HG02588 (cell line): ENCODE data around the gene GPR15.
A peak's percentile ranks its signal among the peaks of the same experiment; 100 is the strongest.

Source experiments
- ATAC-seq: cut with Tn5 transposase; IDR thresholded peaks from one replicate; pipeline ENCODE4 v1.9.1; 2021; ENCODE audit warnings: mild to moderate bottlenecking, moderate library complexity; ENCODE audit not compliant: unreplicated experiment

The GPR15 gene

DNA sequence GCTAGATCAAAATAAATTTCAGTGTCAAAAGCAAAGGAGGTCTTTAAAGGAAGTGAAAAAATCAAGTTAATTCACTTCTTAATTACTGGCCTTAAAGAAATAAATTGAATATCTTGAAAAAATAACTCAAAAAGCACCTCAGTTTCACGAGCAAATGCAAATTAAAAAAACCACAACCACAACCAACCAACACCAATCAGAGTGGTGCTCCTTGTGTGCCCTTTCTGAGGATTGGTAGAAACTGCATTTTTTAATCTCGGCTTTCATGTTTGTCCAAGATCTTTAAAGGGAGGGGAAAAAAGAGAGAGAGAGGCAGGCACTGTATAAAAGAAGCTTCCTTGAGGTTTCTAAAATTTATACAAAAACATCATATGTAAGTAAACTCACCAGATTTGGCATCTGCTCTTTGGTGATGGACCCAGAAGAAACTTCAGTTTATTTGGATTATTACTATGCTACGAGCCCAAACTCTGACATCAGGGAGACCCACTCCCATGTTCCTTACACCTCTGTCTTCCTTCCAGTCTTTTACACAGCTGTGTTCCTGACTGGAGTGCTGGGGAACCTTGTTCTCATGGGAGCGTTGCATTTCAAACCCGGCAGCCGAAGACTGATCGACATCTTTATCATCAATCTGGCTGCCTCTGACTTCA lies at the start of gene GPR15:
Gene GPR15, plus strand, starts transcription at position 357 of the 653 bp plus-strand sequence. Its CDS starts 56 bp downstream, at position 413.
- peak; percentile 35 for ATAC-seq

DNA sequence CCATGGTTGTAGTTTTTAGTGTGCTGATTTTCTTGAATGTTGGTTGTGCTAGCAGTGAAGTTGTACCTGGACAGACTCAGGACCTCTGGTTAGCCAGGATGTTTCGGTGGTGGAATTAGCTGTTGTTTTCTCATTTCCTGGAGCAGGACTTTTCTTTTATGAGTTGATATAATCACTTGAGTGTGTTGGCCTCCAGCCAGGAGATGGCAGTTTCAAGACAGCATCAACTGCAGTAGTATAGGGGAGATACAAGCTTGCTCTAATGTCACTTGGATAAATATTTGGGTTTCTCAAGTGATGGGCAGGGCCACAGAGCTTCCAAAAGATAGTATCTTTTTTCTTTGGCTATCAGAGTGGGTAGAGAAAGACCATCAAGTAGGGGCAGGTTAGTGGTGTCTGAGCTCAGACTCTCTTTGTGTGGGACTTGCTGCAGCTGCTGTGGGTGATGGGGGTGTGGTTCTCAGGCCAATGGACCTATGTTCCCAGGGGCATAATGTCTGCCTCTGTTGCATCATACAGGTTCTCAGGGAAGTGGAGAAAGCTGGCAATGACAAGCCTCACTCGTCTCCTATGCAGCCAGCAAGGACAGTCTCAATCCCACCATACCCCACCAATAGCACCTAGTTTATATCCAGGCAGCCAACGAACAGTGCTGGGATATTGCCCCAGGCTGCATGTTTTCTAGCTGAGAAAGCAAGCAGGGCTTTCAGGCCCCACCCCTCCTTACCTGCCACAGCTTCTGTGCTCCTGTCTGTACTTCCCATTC lies 48.9 kb upstream of the GPR15 start:
- ATAC-seq: no peak

DNA sequence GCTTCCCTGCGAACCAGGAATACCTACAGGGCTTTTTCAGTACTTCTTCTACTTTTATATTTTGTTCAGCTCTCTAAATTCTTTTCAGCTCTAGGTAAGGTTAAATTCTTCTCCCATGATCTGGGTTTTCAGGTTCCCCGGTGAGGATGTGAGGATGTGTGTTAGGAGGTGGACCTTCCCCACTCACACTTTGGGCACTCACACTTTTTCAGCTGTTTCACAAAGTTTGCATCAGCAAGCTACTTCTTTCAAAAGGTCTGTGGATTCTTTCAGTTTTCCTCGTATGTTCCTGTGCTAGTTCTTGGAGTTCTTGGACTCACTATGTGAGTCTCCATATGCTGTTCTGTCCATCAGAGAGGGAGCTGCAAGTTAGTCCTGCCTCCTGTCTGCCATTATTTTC lies 48.2 kb upstream of the GPR15 start:
- ATAC-seq: no peak

DNA sequence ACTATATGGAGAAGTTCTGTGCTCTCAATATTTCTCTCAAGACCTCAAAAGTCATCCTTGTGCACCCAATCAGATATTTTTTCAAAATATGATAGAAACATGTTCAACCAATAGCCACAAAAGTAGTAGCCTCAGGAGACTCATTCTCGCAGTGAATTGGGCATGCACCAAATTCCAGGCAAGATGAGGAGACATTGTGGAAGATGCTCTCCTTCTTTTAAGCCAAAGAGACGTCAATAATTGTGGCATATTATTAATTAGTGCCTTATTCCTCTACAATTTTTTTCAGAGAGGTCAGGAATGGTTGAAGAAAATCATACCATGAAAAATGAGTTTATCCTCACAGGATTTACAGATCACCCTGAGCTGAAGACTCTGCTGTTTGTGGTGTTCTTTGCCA lies 34.4 kb upstream of the GPR15 start, which contains the start of gene OR5K2:
Gene OR5K2, plus strand, starts transcription at position 301 of the 400 bp plus-strand sequence. Its CDS starts 0 bp downstream, at position 301.
- ATAC-seq: no peak

DNA sequence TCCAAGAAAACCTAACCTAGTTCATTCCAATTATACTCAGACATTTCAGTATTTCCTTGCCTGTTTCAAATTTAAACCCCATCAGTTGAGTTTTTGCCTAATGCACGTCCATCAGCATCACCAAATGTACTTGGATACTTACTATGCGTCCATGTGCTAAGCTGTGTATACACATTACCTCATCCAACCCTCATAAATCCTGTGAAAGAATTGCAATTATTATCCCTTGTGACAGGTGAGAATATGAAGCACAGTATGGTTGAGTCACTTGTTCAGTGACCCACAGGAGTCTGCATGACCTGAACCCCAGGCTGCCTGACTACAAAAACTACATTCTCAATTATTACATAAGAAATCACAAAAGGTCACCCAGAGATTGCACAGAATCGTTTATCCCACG lies 31.8 kb upstream of the GPR15 start:
- ATAC-seq: no peak

DNA sequence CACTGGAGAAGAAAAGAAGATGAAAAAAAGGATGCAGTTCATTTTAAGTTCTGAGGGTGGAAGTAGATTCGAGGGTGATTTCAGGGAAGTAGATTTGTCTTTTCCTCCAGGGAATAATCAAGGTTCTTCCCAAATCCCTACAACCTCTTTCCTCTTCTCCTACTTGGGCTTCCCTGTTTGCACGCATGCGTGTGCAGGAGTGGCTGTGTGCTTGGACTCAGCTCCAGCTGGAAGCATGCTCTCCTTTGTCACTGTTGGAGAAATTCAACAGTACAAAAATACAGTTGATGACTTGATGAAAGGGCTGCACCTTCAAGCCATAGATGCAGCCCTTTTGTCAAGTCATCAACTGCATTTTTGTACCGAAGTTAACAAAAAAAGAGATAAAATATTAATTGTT lies 30.5 kb upstream of the GPR15 start:
- no peak for ATAC-seq

DNA sequence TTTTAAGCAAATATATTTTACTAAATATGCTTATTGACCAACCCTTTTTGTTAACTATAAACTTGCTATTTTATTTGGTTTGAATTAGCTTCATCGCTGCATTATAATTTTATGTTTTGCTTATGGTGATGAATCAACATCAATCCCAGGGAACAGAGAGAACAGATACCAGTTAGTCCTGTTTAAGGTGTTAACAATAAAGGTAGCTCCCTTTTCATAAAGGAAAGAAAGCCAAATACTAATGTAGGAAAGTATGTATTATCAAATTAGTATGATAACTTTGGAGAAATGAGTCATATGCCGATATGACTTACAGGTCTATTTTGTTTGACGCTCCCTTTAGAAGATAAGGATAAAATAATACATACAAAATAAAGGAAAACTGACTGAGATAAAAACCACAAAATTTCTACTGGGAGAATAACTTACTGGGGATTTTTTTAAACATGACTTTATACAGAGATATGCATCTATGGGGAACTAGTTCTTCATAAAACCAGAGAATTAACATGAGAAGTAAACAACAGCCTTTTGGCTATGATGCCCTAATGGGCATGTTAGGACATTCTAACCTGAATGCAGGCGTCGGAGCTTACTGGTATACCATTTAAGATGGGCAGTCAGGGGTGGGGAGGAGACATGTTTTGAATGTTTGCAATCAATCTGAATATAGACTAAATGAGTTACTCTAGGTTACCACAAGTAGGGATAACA lies 29.8 kb upstream of the GPR15 start:
- ATAC-seq: no peak

DNA sequence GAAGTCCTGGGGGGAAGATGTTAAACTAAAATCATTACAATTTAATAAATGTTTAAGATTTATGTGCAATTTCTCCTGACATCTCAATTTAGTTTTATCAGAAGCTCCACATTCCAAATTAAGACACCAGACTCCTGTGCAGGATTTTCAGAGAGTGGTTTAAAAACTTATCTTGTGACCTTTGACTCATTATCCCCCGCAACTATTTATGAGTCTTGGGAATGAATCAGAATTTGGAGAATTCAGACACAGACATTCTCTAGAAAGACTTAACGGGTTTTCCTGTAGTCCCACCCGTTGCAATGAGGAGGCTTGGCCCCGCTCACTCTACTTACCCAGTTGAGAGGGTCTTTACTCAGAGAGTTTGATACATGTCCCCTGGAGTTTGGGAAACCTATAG lies 27.2 kb upstream of the GPR15 start:
- ATAC-seq: no peak

DNA sequence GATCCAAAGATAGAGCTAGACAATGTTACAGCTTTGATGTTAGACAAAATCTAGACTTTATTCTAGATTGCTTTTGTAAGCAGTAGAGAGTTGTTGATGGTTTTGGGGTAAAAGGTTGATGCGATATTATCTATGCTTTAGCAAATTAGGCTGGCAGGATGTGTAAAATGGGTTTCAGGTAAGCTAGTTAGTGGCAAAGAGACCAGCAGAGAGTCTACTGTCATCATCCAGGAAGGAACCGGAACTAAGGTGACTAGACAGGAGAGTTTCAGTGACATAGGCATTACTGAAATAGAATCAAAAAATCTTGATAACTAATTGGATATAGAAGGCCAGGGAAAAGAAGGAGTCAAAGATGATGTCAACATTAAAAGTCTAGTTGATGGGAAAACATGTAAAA lies 23.2 kb upstream of the GPR15 start:
- ATAC-seq: no peak

DNA sequence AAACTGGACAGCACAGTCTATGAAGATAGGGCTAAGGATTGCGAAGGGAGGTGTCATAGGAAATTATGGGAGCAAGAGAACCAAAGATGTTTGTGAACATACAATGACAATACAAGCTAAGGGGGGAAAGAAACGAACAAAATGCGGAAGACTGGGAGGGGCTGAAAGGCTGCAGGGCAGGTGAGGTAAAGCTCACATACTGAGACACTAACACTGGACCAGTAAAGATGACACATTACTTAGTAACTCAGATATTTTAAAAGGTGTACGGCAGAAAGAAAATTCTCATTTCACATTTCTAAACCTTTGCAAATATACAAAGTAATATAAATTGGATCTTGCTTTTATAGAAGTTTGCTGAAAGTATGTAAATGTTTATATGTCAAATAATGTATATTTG lies 19.2 kb upstream of the GPR15 start:
- no peak for ATAC-seq

DNA sequence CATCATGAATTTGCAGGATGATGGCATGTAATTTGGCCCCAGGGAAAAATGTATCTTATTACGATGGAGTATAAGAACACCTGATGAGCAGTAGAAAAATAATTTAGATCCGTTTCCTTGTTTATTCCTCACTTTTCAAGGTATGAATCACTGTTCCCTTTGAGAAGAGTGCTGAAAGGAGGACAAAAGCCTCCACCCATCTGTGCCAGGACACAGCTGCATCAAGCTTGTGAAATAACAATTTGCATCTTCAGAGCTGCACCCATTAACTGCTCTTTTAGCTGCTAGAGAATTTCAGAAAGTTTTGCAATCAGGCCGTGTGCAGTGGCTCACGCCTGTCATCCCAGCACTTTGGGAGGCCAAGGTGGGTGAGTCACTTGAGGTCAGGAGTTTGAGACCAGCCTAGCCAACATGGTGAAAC lies 18.7 kb upstream of the GPR15 start:
- ATAC-seq: no peak

DNA sequence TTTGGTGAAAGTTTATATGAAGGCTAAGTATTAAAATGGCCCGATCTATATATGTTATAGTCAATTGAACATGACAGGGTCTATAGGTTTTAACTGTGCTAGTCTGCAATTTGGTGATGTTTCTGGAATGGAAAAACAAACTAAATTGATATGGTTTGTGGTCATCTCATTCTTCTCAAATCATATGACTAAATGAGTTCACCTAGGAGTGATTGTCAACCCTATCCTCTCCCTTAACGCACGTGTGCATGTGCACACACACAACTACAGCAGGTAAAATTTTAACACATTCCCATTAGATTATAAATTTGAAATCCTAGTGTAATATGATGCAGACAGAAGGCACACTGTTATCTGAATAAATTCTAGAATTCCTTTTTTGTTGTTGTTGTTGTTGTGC lies 18.0 kb upstream of the GPR15 start:
- ATAC-seq: no peak

DNA sequence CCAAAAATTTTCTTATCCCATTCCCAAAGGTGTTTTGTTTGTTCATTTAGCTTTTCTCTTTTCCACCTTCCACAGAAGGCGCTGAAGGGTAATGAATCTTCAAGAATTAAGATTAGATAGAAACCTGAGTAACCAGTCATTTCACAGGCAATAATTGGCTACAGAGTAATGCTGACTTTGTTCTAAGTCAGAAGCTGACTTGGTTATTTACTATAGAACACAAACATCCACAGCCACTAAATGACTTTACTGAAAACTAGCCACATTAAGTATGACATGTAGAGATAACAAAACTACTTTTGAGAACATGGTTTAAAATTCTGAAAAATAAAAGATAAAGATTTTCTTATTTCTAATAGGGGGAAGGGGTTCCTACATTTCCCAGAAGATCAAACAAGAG lies 16.8 kb upstream of the GPR15 start:
- no peak for ATAC-seq

DNA sequence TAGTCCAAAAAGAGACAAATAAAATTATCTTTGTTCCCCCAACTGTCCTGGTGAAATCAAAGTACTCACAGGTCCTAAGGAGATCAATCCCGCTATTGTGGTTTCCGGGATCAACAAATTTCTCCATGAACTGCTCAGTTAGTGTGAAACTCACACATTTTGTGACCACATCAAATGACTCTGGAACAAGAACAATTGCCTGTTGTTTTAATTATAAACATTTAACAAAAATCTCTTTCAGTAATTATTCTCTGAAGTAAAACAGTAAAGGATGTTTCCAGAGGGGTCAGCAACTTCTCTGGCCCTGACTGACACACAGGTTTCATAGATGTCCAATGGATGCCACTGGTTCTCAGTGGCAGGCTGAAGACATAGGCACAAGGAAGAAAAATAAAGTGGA lies 13.0 kb upstream of the GPR15 start:
- ATAC-seq: no peak

DNA sequence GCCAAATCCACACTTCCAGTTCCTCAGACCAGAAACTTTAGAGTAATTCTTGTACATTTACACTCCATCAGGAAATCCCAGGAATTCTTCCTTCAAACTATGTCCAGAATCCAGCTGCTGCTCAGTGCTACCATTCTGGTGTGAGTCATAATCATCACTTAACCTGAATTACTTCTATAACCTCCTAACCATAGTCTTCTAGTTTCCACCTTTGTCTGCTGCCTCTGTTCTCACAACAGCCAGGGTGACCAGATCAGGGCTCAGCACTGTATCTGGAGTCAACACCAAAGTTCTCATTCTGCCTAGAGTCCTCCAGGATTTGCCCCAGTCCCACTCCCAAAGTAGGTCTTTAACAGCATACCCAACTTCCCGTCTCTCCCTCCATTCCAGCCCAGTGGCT lies 12.4 kb upstream of the GPR15 start:
- ATAC-seq: no peak

DNA sequence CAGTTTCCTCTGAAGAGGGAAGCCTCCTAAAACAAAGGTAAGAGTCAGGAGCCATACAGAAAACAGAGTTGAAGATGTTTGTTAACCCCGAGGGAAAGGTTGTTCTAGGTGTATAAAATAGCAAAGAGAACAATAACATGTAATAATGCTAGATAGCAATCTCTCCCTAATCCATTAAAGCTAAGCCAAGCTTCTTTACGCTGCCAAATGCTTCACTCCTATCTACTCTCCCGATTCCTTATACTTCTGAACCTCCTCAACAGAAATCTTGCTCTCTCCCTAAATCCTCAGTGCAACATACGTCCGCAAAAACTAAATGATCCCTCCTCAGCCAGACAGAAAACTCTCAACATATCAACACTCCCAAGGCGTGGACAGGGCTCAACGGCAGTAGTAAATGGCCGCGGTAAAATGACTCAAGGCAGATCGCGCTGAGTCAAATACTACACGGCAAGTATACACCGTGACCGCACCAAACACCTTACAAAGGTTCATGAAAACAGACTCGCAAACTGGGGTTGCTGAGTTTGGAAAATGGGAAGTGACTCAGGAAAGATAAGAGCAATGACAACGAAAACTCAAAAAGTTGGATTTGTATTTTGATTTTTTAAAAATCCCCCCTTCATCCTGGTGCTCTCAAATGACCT lies 9.8 kb upstream of the GPR15 start:
- ATAC-seq: peak; percentile 41

DNA sequence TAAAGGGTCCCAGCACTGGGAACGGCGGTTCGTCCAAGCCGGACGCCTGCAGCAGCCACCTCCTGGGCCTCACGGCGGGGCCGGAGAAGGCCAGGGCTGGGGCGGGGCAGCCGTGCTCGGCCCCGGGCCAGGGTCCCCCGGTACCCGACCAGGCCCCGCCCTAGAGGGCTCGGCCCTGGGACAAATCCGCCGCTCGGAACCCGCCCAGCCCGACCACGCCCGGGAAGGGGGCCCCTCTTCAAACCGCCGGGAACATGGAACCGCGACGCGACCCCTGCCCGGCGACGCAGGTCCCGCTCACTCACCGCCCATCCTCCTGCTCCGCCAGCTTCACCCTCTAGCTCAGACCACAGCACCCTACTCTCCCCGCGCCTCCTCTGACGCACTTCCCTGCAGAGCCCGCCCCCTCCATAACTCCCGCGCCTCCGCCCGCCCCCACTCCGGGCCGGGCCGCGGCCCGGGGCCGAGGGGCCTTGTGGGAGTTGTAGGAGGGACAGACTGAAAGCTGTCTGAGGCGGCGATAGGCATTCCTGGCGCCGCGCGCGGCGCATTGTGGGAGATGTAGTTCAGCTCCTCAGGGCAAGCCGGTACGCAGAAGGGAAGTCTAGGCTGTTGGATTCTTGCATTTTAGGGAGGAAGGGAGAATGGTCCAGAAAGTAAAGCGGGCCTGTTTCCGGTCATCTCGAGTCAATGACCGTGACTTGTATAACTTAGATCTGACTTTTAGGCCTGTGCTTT lies 9.1 kb upstream of the GPR15 start, which contains the start of gene CLDND1:
Gene CLDND1, minus strand, starts transcription at position 359 of the 738 bp plus-strand sequence. CDS start 1,478 bp downstream, outside the sequence.
- peak; percentile 87 for ATAC-seq

DNA sequence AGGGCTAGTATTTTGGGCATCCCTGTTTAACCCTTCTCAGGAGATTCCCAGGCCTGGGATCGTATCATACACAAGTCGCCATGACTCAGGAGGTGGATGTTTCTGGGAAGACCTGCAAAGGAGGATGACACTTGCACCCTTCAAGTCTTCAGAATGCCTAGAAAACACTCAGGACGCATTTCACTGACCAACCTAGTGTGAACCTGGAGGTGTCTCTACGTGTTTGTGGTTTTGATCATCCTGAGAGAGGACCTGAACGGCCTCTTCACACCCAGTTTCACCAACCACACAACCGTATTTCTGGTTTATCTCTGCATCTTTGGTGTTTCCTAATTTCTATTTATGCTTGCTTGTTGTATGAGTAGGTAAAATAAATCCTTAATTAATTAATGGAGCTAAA lies 6.3 kb upstream of the GPR15 start:
- ATAC-seq: no peak

DNA sequence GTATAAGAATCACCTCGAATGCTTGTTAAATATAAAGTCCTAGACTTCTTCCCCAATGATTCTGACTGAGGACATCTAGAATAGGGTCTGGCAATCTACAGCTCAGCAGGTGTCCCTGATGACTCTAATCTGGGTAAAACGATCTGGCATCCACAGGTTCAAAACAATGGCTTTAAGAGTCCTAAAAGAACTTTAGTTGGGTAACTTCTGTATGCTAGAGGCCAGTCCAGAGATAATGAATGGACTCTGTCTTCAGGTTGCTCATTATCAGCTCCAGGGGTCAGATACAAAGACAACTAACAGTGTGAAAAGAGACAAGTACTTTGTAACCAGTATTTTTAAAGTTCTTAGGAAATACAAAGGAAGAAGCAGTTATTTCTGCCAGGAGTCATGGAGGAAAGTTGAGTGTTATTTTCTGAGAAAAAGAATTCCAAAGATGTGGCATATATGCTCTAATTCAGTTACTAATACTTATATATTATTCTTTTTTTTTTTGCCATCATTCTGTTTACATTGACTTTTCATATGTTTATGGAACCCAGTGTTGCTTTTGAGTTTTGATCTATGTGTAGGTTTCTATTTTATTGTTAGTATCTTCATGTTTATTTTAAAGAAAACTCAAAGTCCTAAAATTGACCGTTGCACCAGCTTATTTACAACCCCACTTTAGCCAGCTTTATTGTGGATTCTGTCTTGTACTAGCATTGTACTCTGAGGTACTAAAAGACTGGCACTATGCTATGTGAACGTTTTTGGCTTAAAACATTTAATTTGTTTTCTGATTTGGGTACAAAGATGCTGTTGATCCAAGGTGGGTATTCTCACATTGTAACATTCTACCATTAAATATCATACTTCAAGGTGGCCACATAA lies 3.1 kb upstream of the GPR15 start:
- ATAC-seq: no peak
